GM21723 (cell line): ENCODE results near the gene P2RX2.

ENCODE experiments used
- ATAC-seq: cut with Tn5 transposase; IDR thresholded peaks from one replicate; pipeline ENCODE4 v1.9.1; 2021; ENCODE audit warnings: mild to moderate bottlenecking, moderate library complexity; ENCODE audit not compliant: unreplicated experiment

The P2RX2 gene

GRCh38 chr12:132602572-132603239 lies 15.9 kb upstream of the P2RX2 start:
- no peak for ATAC-seq

GRCh38 chr12:132603240-132604150 lies 15.1 kb upstream of the P2RX2 start:
- ATAC-seq, result no peak

GRCh38 chr12:132604151-132604618 lies 14.4 kb upstream of the P2RX2 start:
- no peak for ATAC-seq

GRCh38 chr12:132604668-132605441 lies 13.7 kb upstream of the P2RX2 start:
- ATAC-seq, result no peak

GRCh38 chr12:132605892-132606291 lies 12.7 kb upstream of the P2RX2 start:
- ATAC-seq, result no peak

- no peak for ATAC-seq
These were observed 12.1 kb upstream of the P2RX2 start for GRCh38 chr12:132606466-132606865.

- ATAC-seq, result no peak
These were observed 11.6 kb upstream of the P2RX2 start for GRCh38 chr12:132606927-132607326.

- ATAC-seq, result no peak
These were observed 10.1 kb upstream of the P2RX2 start for GRCh38 chr12:132608231-132609171.

GRCh38 chr12:132610051-132610759 lies 8.4 kb upstream of the P2RX2 start, which contains the start of gene LRCOL1:
Gene LRCOL1 (minus strand): TSS chr12:132610582. CDS start chr12:132606251, 4,331 bp downstream.
- no peak for ATAC-seq

GRCh38 chr12:132610866-132611602 lies 7.5 kb upstream of the P2RX2 start:
- no peak for ATAC-seq

- no peak for ATAC-seq
These were observed 7.0 kb upstream of the P2RX2 start for GRCh38 chr12:132611620-132612019.

- ATAC-seq, result no peak
These were observed 4.5 kb upstream of the P2RX2 start for GRCh38 chr12:132614029-132614428.

- peak; percentile 68 for ATAC-seq
These were observed 3.6 kb upstream of the P2RX2 start for GRCh38 chr12:132614861-132615578.

GRCh38 chr12:132615579-132616038 lies 3.0 kb upstream of the P2RX2 start:
- no peak for ATAC-seq

- no peak for ATAC-seq
These were observed 1.4 kb upstream of the P2RX2 start for GRCh38 chr12:132617135-132617701.

GRCh38 chr12:132617822-132618682 lies 524 bp upstream of the P2RX2 start:
- no peak for ATAC-seq

GRCh38 chr12:132619071-132619385 lies 452 bp downstream of the P2RX2 start:
- ATAC-seq, result no peak
